K562 (cell line): ENCODE data around the gene CARD10. TPM values are rescaled to one million over a fixed set of nuclear protein-coding genes. Genes with fewer than 3 reads are reported as not detected.

Experiments used
- ATAC-seq: fragments of 200-7000 bp; cut with Tn5 transposase; 3 replicates; pipeline ENCODE4 v1.9.1; 2020; ENCODE audit warnings: moderate library complexity
- BruUV-seq: library from RNA; stranded (reverse); fragments of 400-500 nt; replicated peaks from 2 replicates; lab custom pipeline; 2021; lab: Mats Ljungman, UMichigan
- CTCF ChIA-PET: fragments of 300-600 bp; formaldehyde crosslinking; extraction: SDS; loops from one replicate; lab custom pipeline; 2021; ENCODE audit warnings: low intra/inter-chr PET ratio; lab: Yijun Ruan, JAX
- POLR2A ChIA-PET: fragments of 300-600, 350-650 bp; sonication (Branson Sonifier 250); formaldehyde crosslinking; extraction: SDS; loops from one replicate; lab custom pipeline; 2021; ENCODE audit warnings: antibody characterized with exemption, inconsistent platforms; lab: Yijun Ruan, JAX
- DNase-seq, 4 experiments: peaks; one replicate each; pipeline versions ENCODE4 v3.0.0 to v3.0.0-alpha.2; 2011 to 2018; ENCODE audit warnings: low spot score in 3 of 4, mixed read lengths in 3 of 4; ENCODE audit errors: extremely low read depth in 1 of 4
- FAIRE-seq: peaks from 2 replicates; lab custom pipeline; 2011; peaks lifted over from hg19 to GRCh38; lab: Jason Lieb, UNC
- H2AFZ ChIP-seq: 2 replicates; pipeline ENCODE4 v1.6.0; 2011; ENCODE audit warnings: low read depth, low read length, control low read depth, inconsistent platforms
- H3K27ac ChIP-seq: fragments of 200-600 bp; 3 replicates; pipeline ENCODE4 v1.8.0; 2011; ENCODE audit warnings: low read depth, mild to moderate bottlenecking, control low read depth, inconsistent platforms, low read length, moderate library complexity, mixed read lengths; ENCODE audit errors: extremely low read depth
- H3K27me3 ChIP-seq, 2 experiments: fragments of 300-600 bp in 1 of 2; 2 replicates in 1 of 2; 3 replicates in 1 of 2; pipeline versions ENCODE4 v1.6.0 to v1.8.0; 2011; ENCODE audit warnings: inconsistent platforms in 2 of 2, low read length in 2 of 2, mild to moderate bottlenecking in 1 of 2, mixed read lengths in 1 of 2, moderate library complexity in 1 of 2; ENCODE audit not compliant: control insufficient read depth in 2 of 2, insufficient read depth in 2 of 2
- H3K36me3 ChIP-seq: fragments of 300-600 bp; 3 replicates; pipeline ENCODE4 v1.8.0; 2011; ENCODE audit warnings: mild to moderate bottlenecking, low read length, inconsistent platforms; ENCODE audit not compliant: control insufficient read depth, insufficient read depth
- H3K4me1 ChIP-seq, 2 experiments: fragments of 200-600 bp in 1 of 2; replicated peaks in 1 of 2; 2 replicates in 1 of 2; 3 replicates in 1 of 2; pipeline versions ENCODE4 v1.5.1 to v1.8.0; 2011; ENCODE audit warnings: inconsistent platforms in 2 of 2, low read length in 2 of 2, mild to moderate bottlenecking in 1 of 2, mixed read lengths in 1 of 2, moderate library complexity in 1 of 2; ENCODE audit not compliant: control insufficient read depth in 2 of 2, insufficient read depth in 2 of 2
- H3K4me2 ChIP-seq: 2 replicates; pipeline ENCODE4 v1.6.1; 2011; ENCODE audit warnings: low read length, control low read depth, inconsistent platforms, mixed read lengths; ENCODE audit not compliant: insufficient read depth
- H3K4me3 ChIP-seq: fragments of 200-600 bp; sonication (generic), shearing (Covaris generic); 2 replicates; pipeline ENCODE4 v1.5.1; 2016; ENCODE audit warnings: control low read depth, inconsistent platforms
- H3K79me2 ChIP-seq: fragments of 200-600 bp; 3 replicates; pipeline ENCODE4 v1.8.0; 2011; ENCODE audit warnings: low read length, inconsistent platforms; ENCODE audit not compliant: control insufficient read depth, insufficient read depth
- H3K9ac ChIP-seq, 2 experiments: 2 replicates each; pipeline versions ENCODE4 v1.6.0 to v1.6.1; 2011; ENCODE audit warnings: low read depth in 2 of 2, low read length in 2 of 2, control low read depth in 1 of 2, inconsistent platforms in 1 of 2, mild to moderate bottlenecking in 1 of 2, mixed read lengths in 1 of 2; ENCODE audit not compliant: insufficient read depth in 1 of 2
- H3K9me1 ChIP-seq: one replicate; pipeline ENCODE4 v1.6.0; 2011; ENCODE audit warnings: inconsistent platforms, mild to moderate bottlenecking, low read length, moderate library complexity; ENCODE audit not compliant: control insufficient read depth, insufficient read depth
- H3K9me3 ChIP-seq: replicated peaks from 2 replicates; pipeline ENCODE4 v1.5.1; 2011; ENCODE audit warnings: low read depth, low read length, inconsistent platforms; ENCODE audit not compliant: control insufficient read depth, insufficient read depth
- H4K20me1 ChIP-seq: replicated peaks from 2 replicates; pipeline ENCODE4 v1.6.1; 2011; ENCODE audit warnings: low read length, inconsistent platforms, mixed read lengths; ENCODE audit not compliant: control insufficient read depth, insufficient read depth
- ADNP ChIP-seq: fragments of 200-800 bp; sonication (Bioruptor generic); IDR thresholded peaks from 2 replicates; pipeline ENCODE4 v1.6.1; 2016; ENCODE audit warnings: missing genetic modification characterization, missing compliant biosample characterization
- BCOR ChIP-seq: fragments of 450-650 bp; IDR thresholded peaks from 2 replicates; pipeline ENCODE4 v1.6.1; 2016
- CBX3 ChIP-seq, 2 experiments: IDR thresholded peaks; 1 replicate in 1 of 2; 2 replicates in 1 of 2; pipeline ENCODE4 v1.6.1; 2012; ENCODE audit warnings: inconsistent platforms in 2 of 2, low read length in 2 of 2, borderline replicate concordance in 1 of 2, control low read depth in 1 of 2
- DLX4 ChIP-seq: fragments of 250-450 bp; sonication (Bioruptor Pico); IDR thresholded peaks from 2 replicates; pipeline ENCODE4 v1.6.1; 2021; ENCODE audit warnings: mild to moderate bottlenecking
- HDAC2 ChIP-seq: fragments of 450-650 bp; IDR thresholded peaks from 2 replicates; pipeline ENCODE4 v1.6.1; 2016; ENCODE audit warnings: mild to moderate bottlenecking
- IRF1 ChIP-seq: sonication (generic); formaldehyde crosslinking; IDR thresholded peaks from 2 replicates; pipeline ENCODE4 v1.8.0; 2022; ENCODE audit warnings: missing genetic modification reagents, mild to moderate bottlenecking, borderline replicate concordance
- KDM1A ChIP-seq, 2 experiments: fragments of 450-650 bp; IDR thresholded peaks; 2 replicates each; pipeline ENCODE4 v1.6.1; 2016; ENCODE audit warnings: mild to moderate bottlenecking in 2 of 2
- NFE2L1 ChIP-seq: fragments of 450-650 bp; IDR thresholded peaks from 2 replicates; pipeline ENCODE4 v1.6.1; 2016; ENCODE audit warnings: missing genetic modification characterization, low read depth, mild to moderate bottlenecking, missing compliant biosample characterization, moderate library complexity, borderline replicate concordance
- POLR2A ChIP-seq: fragments of 450-650 bp; conservative IDR thresholded peaks from 2 replicates; pipeline ENCODE4 v1.6.1; 2016
- RBM25 ChIP-seq: fragments of 200-400 bp; formaldehyde crosslinking; IDR thresholded peaks from 2 replicates; pipeline ENCODE4 v1.6.1; 2018; ENCODE audit warnings: low read length, low read depth, moderate library complexity; ENCODE audit not compliant: severe bottlenecking
- RCOR1 ChIP-seq, 2 experiments: IDR thresholded peaks; 2 replicates each; pipeline ENCODE4 v1.6.1; 2012; ENCODE audit warnings: low read depth in 2 of 2, low read length in 2 of 2, borderline replicate concordance in 1 of 2, improper control_type of control experiment in 1 of 2
- SMARCA5 ChIP-seq: fragments of 450-650 bp; IDR thresholded peaks from 2 replicates; pipeline ENCODE4 v1.6.1; 2016
- SRSF7 ChIP-seq: fragments of 200-400 bp; formaldehyde crosslinking; optimal IDR thresholded peaks from 2 replicates; pipeline ENCODE3; 2017; ENCODE audit warnings: mild to moderate bottlenecking, low read depth, low read length
- ZEB2 ChIP-seq: fragments of 450-650 bp; IDR thresholded peaks from 2 replicates; pipeline ENCODE4 v1.6.1; 2016
- ZFP36 ChIP-seq: fragments of 150-350 bp; IDR thresholded peaks from 2 replicates; pipeline ENCODE4 v1.6.1; 2018; ENCODE audit warnings: low read length, low read depth; ENCODE audit not compliant: partially characterized antibody
- WGBS: fragments of 100-300 bp; shearing (Covaris generic); methylation state at CpG from one replicate; pipeline ENCODE4 v1.1.6; 2016; ENCODE audit warnings: low coverage, mixed read lengths; ENCODE audit not compliant: insufficient coverage; ENCODE audit errors: missing lambda C conversion rate; 5-methylcytosine and 5-hydroxymethylcytosine counted together
- in situ Hi-C: fragments of 300-500 bp; cut with MboI; formaldehyde crosslinking; loops from 4 replicates; pipeline ENCODE4 v1.15.0; 2018; ENCODE audit warnings: inconsistent platforms, mixed read lengths
- intact Hi-C: fragments of 100-400 bp; cut with micrococcal nuclease; formaldehyde crosslinking; loops from 2 replicates; pipeline ENCODE4 v1.14.2; 2022
- polyA plus RNA-seq, 8 experiments: library from polyadenylated mRNA; depleted of rRNA in 4 of 8; stranded (reverse) in 5 of 8; unstranded in 3 of 8; fragments of >200 nt; fragmentation: Nextera tagmentation in 2 of 8; fragmentation: Illumina TruSeq in 1 of 8; extraction: Ambion mirVana in 2 of 8; extraction: Trizol in 1 of 8; gene quantifications; 2 replicates each; pipeline versions ENCODE4 v1.2.1 to v1.2.3, GENCODE V29; 2011 to 2014; ENCODE audit warnings: inconsistent platforms in 1 of 8, missing spikeins in 1 of 8
- total RNA-seq, 7 experiments: library from RNA; depleted of rRNA in 6 of 7; stranded (reverse); fragments of >200 nt in 6 of 7; fragmentation: Illumina TruSeq in 2 of 7; extraction: Trizol in 2 of 7; gene quantifications; 2 replicates each; pipeline versions ENCODE4 v1.2.1 to v1.2.3, GENCODE V29; 2011 to 2021; ENCODE audit warnings: low replicate concordance in 1 of 7
- TF ChIP-seq, protein P1 (sequence below): fragments of 450-650 bp; IDR thresholded peaks from 2 replicates; pipeline ENCODE4 v1.6.1; 2016; ENCODE audit warnings: mild to moderate bottlenecking
- TF ChIP-seq, protein P2 (sequence below): fragments of 450-650 bp; IDR thresholded peaks from 2 replicates; pipeline ENCODE4 v1.7.1; 2018; ENCODE audit warnings: mild to moderate bottlenecking, low read depth; ENCODE audit not compliant: partially characterized antibody

CARD10 gene
- total and polyA plus RNA-seq, 9 of the 15 experiments (the other 6 are each of a cell fraction or from before 2014, with no cell fraction given) = 0.13 to 5.8 (median 1.6) TPM

DNA sequence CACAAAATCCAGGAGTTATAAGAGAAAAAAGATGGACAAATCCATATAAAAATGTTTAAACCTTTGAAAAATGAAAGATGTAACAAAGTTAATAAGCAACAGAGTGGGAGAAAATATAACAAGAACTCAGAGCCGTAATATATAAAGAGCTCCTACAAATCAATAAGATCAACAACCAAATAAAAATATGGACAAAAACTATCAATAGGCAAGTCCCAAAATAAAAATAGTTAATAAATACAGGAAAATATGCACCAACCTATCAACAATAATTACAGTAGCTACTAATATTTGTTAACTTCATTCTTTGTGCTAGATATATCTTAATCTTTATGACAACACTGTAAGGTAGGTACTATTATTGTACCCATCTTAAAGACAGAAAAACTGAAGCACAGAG, 2.8 kb downstream of the CARD10 start:
- Histone ChIP-seq H3K27me3 (no peaks in the 10 kb centered on the region), H3K4me3 (no peak overlapping the region), H3K9me3 (no peaks in the 10 kb centered on the region), H3K27ac (no peak overlapping the region), H3K4me2 (no peak overlapping the region), H3K36me3 (peaks cover 11% of the 10 kb centered on the region; the same call in 2 of the 3 replicates), H3K4me1 (peaks cover 23 to 34% of the 10 kb centered on the region in 2 experiments), H3K9ac (no peak overlapping the region), H2AFZ (no peak overlapping the region), H3K9me1 (no peaks in the 10 kb centered on the region), H3K79me2 (no peaks in the 10 kb centered on the region; the same call in 2 of the 3 replicates), H4K20me1 (no peaks in the 10 kb centered on the region)
- ATAC-seq (no peak), DNase-seq (no peak), FAIRE-seq (no peak)
- no TSS peak for BruUV-seq
- ChIA-PET CTCF (no interaction called here), POLR2A (interaction anchor here (0.6 kb wide), 1 partner anchor 45 kb away, joined by 3 read pairs; no protein-coding TSS in a partner anchor)
- intact Hi-C loops (no loop called here), in situ Hi-C loops (no loop called here)
- WGBS = 91% methylated on average over 1 of the region's 1 CpG
- TF ChIP-seq SMARCA5 = 0 out of 2 replicates have a peak, but pooled peaks have one; percentile 55
- TF ChIP-seq, protein P1, sequence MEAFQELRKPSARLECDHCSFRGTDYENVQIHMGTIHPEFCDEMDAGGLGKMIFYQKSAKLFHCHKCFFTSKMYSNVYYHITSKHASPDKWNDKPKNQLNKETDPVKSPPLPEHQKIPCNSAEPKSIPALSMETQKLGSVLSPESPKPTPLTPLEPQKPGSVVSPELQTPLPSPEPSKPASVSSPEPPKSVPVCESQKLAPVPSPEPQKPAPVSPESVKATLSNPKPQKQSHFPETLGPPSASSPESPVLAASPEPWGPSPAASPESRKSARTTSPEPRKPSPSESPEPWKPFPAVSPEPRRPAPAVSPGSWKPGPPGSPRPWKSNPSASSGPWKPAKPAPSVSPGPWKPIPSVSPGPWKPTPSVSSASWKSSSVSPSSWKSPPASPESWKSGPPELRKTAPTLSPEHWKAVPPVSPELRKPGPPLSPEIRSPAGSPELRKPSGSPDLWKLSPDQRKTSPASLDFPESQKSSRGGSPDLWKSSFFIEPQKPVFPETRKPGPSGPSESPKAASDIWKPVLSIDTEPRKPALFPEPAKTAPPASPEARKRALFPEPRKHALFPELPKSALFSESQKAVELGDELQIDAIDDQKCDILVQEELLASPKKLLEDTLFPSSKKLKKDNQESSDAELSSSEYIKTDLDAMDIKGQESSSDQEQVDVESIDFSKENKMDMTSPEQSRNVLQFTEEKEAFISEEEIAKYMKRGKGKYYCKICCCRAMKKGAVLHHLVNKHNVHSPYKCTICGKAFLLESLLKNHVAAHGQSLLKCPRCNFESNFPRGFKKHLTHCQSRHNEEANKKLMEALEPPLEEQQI = peak; percentile 87
- peak in 1 of 2 experiments; percentile 50; a peak in 2 of 4 replicates for TF ChIP-seq KDM1A (IDR thresholded peaks at IDR 0.05)
- TF ChIP-seq BCOR = peak; percentile 70
- TF ChIP-seq ZFP36 = no peak
- TF ChIP-seq, protein P2, sequence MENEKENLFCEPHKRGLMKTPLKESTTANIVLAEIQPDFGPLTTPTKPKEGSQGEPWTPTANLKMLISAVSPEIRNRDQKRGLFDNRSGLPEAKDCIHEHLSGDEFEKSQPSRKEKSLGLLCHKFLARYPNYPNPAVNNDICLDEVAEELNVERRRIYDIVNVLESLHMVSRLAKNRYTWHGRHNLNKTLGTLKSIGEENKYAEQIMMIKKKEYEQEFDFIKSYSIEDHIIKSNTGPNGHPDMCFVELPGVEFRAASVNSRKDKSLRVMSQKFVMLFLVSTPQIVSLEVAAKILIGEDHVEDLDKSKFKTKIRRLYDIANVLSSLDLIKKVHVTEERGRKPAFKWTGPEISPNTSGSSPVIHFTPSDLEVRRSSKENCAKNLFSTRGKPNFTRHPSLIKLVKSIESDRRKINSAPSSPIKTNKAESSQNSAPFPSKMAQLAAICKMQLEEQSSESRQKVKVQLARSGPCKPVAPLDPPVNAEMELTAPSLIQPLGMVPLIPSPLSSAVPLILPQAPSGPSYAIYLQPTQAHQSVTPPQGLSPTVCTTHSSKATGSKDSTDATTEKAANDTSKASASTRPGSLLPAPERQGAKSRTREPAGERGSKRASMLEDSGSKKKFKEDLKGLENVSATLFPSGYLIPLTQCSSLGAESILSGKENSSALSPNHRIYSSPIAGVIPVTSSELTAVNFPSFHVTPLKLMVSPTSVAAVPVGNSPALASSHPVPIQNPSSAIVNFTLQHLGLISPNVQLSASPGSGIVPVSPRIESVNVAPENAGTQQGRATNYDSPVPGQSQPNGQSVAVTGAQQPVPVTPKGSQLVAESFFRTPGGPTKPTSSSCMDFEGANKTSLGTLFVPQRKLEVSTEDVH = no peak
- TF ChIP-seq DLX4 (CRISPR knock-in tag) = no peak
- no peak for TF ChIP-seq NFE2L1
- peak in 1 of 2 experiments; percentile 49; a peak in 2 of 4 replicates for TF ChIP-seq RCOR1 (IDR thresholded peaks at IDR 0.05; ENCODE audit: borderline replicate concordance in 1 of 2, low read depth in 2 of 2, low read length in 2 of 2)
- TF ChIP-seq POLR2A = no peak
- peak; percentile 58; the same call in 1 of the 2 replicates for TF ChIP-seq HDAC2
- no peak for TF ChIP-seq ZEB2
- TF ChIP-seq CBX3 (IDR thresholded peaks at IDR 0.05; ENCODE audit: borderline replicate concordance in 1 of 2, low read length in 2 of 2) = 0 out of 3 replicates have a peak, but pooled peaks of 1 of the 2 experiments have one; percentile 46
- no peak for TF ChIP-seq SRSF7
- TF ChIP-seq IRF1 = no peak
- peak; percentile 67 for TF ChIP-seq RBM25
- 0 out of 2 replicates have a peak, but pooled peaks have one; percentile 27 for TF ChIP-seq ADNP (tag)
